B cell (primary cell): ENCODE results near the gene ACSS1. TPM values are rescaled to one million over a fixed set of nuclear protein-coding genes. Genes with fewer than 3 reads are reported as not detected.

Experiments
- ATAC-seq: fragments of 200-7000 bp; cut with Tn5 transposase; one replicate; pipeline ENCODE4 v1.10.0; 2021; ENCODE audit warnings: low read depth, mild to moderate bottlenecking, moderate number of reproducible peaks, moderate library complexity
- CTCF ChIA-PET: fragments of 350-600 bp; sonication (Branson Sonifier 250); formaldehyde crosslinking; loops from one replicate; lab custom pipeline; 2021; ENCODE audit warnings: antibody characterized with exemption, inconsistent platforms; lab: Charles Lee
- POLR2A ChIA-PET: fragments of 350-600 bp; sonication (Branson Sonifier 250); formaldehyde crosslinking; loops from one replicate; lab custom pipeline; 2021; ENCODE audit warnings: antibody characterized with exemption; lab: Charles Lee
- DNase-seq: peaks from one replicate; pipeline ENCODE4 v3.0.0; 2013
- H2AFZ ChIP-seq: 2 replicates; pipeline ENCODE4 v1.6.1; 2012; ENCODE audit warnings: mild to moderate bottlenecking, low read depth, low read length; ENCODE audit not compliant: insufficient read depth, poor library complexity, severe bottlenecking
- H3K27ac ChIP-seq, 2 donors: 1 replicate in 1 of 2; 2 replicates in 1 of 2; pipeline ENCODE4 v1.5.1; 2012 to 2013; ENCODE audit warnings: low read length in 2 of 2, mild to moderate bottlenecking in 2 of 2, moderate library complexity in 1 of 2
- H3K27me3 ChIP-seq, 4 experiments: fragments of 200-600 bp in 1 of 4; sonication (generic) in 1 of 4; replicated peaks in 1 of 4; 1 replicate in 2 of 4; 2 replicates in 2 of 4; pipeline versions ENCODE4 v1.6.1 to v1.7.0; 2013 to 2016; ENCODE audit warnings: low read length in 3 of 4, mild to moderate bottlenecking in 2 of 4, mixed read lengths in 1 of 4, moderate library complexity in 1 of 4; ENCODE audit not compliant: insufficient read depth in 4 of 4, control insufficient read depth in 3 of 4; ENCODE audit errors: control extremely low read depth in 1 of 4
- H3K36me3 ChIP-seq, 2 experiments: replicated peaks in 1 of 2; 1 replicate in 1 of 2; 2 replicates in 1 of 2; pipeline versions ENCODE4 v1.6.1 to v1.7.1; 2013; ENCODE audit warnings: low read length in 1 of 2; ENCODE audit not compliant: insufficient read depth in 2 of 2, control insufficient read depth in 1 of 2; ENCODE audit errors: control extremely low read depth in 1 of 2, extremely low read depth in 1 of 2
- H3K4me1 ChIP-seq, 2 donors: fragments of 200-600 bp in 1 of 2; sonication (generic) in 1 of 2; 1 replicate in 1 of 2; 2 replicates in 1 of 2; pipeline versions ENCODE4 v1.5.1 to v1.6.1; 2013 to 2017; ENCODE audit warnings: low read length in 2 of 2; ENCODE audit not compliant: control insufficient read depth in 2 of 2, insufficient read depth in 2 of 2
- H3K4me2 ChIP-seq: replicated peaks from 2 replicates; pipeline ENCODE3; 2012; ENCODE audit warnings: mild to moderate bottlenecking, low read depth, low read length; ENCODE audit not compliant: poor library complexity, severe bottlenecking
- H3K4me3 ChIP-seq, 5 experiments: fragments of 200-600 bp in 1 of 5; sonication (generic) in 1 of 5; 1 replicate in 3 of 5; 2 replicates in 2 of 5; pipeline versions ENCODE4 v1.5.1 to v1.7.0; 2011 to 2016; ENCODE audit warnings: low read length in 4 of 5, mild to moderate bottlenecking in 4 of 5, low read depth in 2 of 5, control low read depth in 1 of 5, moderate library complexity in 1 of 5; ENCODE audit not compliant: insufficient read depth in 1 of 5; ENCODE audit errors: control extremely low read depth in 1 of 5, extremely low read depth in 1 of 5
- H3K79me2 ChIP-seq: fragments of 200-600 bp; sonication (generic); one replicate; pipeline ENCODE4 v1.6.0; 2016; ENCODE audit warnings: low read length; ENCODE audit not compliant: control insufficient read depth, insufficient read depth
- H3K9ac ChIP-seq: fragments of 200-600 bp; sonication (generic); 2 replicates; pipeline ENCODE4 v1.6.1; 2017; ENCODE audit warnings: mild to moderate bottlenecking, low read length, moderate library complexity
- H3K9me3 ChIP-seq, 3 donors: one replicate each; pipeline versions ENCODE4 v1.6.1 to v1.7.1; 2013; ENCODE audit warnings: low read length in 2 of 3; ENCODE audit not compliant: control insufficient read depth in 2 of 3, insufficient read depth in 1 of 3; ENCODE audit errors: control extremely low read depth in 1 of 3
- H4K20me1 ChIP-seq: 2 replicates; pipeline ENCODE4 v1.6.0; 2012; ENCODE audit warnings: mild to moderate bottlenecking, low read length; ENCODE audit not compliant: insufficient read depth, control insufficient read depth, poor library complexity, severe bottlenecking
- H3K27ac Mint-ChIP-seq: one replicate; pipeline ENCODE4 v1.8.0; 2021; ENCODE audit warnings: mixed read lengths
- H3K27me3 Mint-ChIP-seq: one replicate; pipeline ENCODE4 v1.8.0; 2021; ENCODE audit warnings: mixed read lengths
- H3K4me1 Mint-ChIP-seq: one replicate; pipeline ENCODE4 v1.8.0; 2021; ENCODE audit warnings: mixed read lengths
- H3K4me3 Mint-ChIP-seq: one replicate; pipeline ENCODE4 v1.8.0; 2021; ENCODE audit warnings: mixed read lengths
- H3K9me3 Mint-ChIP-seq: one replicate; pipeline ENCODE4 v1.8.0; 2022; ENCODE audit warnings: mixed read lengths; ENCODE audit not compliant: insufficient read depth
- CTCF ChIP-seq: fragments of 200-600 bp; IDR thresholded peaks from one replicate; pipeline ENCODE4 v1.8.0; 2022; ENCODE audit warnings: antibody characterized with exemption, mild to moderate bottlenecking
- EZH2 ChIP-seq: IDR thresholded peaks from 2 replicates; pipeline ENCODE4 v1.6.1; 2012; ENCODE audit warnings: borderline replicate concordance, low read depth, mild to moderate bottlenecking, moderate library complexity, low read length; ENCODE audit not compliant: insufficient read depth, poor library complexity, severe bottlenecking
- WGBS: methylation state at CpG from one replicate; pipeline ENCODE4 v1.1.5; 2013; ENCODE audit warnings: missing lambda C conversion rate; ENCODE audit not compliant: insufficient coverage; 5-methylcytosine and 5-hydroxymethylcytosine counted together
- intact Hi-C: fragments of 100-400 bp; cut with micrococcal nuclease; formaldehyde crosslinking; loops from one replicate; pipeline ENCODE4 v1.10.0; 2022
- polyA plus RNA-seq: library from polyadenylated mRNA; depleted of rRNA; stranded (reverse); fragments of >200 nt; gene quantifications from 2 replicates; pipeline ENCODE4 v1.2.3, GENCODE V29; 2012
- total RNA-seq, 2 donors: library from RNA; stranded (reverse); fragments of 120-200 nt in 1 of 2; gene quantifications; 1 replicate in 1 of 2; 2 replicates in 1 of 2; pipeline versions ENCODE4 v1.2.3 to v1.2.4, GENCODE V29; 2013 to 2022

Gene ACSS1
- total and polyA plus RNA-seq, 2 donors (not counting 1 experiment from before 2014, with no cell fraction given): 82.7 to 95.5 TPM

- TF ChIP-seq EZH2: no peak
- peaks cover 44 to 48% of the 10 kb centered on the region in 2 donors for H3K4me1 ChIP-seq
- H3K27me3 ChIP-seq: no peaks in the 10 kb centered on the region
- no peak overlapping the region for H2AFZ ChIP-seq
- CTCF ChIA-PET: interaction anchor here (0.7 to 2.1 kb wide), 9 partner anchors 9 to 1707 kb away, joined by 3 to 9 read pairs (median 4); partner anchors contain the start of gene ACSS1
- peak overlapping the region; percentile 2 to 63 for H3K27ac ChIP-seq
- H3K4me2 ChIP-seq: peak overlapping the region; percentile 68
- no peaks in the 10 kb centered on the region for H3K9me3 Mint-ChIP-seq
- intact Hi-C loops: loop anchor here (5.0 kb wide), 1 partner anchor 161 kb away; the partner anchor contains the start of gene ENTPD6
- H3K4me3 ChIP-seq: peak overlapping the region in 3 of 5 experiments; percentile 13 to 44 (median 13)
- peaks cover 70% of the 10 kb centered on the region for H4K20me1 ChIP-seq
- 22% methylated on average over 2 of the region's 7 CpGs for WGBS
- POLR2A ChIA-PET: interaction anchor here (1.0 to 2.2 kb wide), 2 partner anchors 21 to 22 kb away, joined by 3 to 20 read pairs; partner anchors contain the start of gene ACSS1
- peak overlapping the region; percentile 91 for H3K27ac Mint-ChIP-seq
- no peaks in the 10 kb centered on the region for H3K9me3 ChIP-seq
- H3K36me3 ChIP-seq: peaks cover 0 to 39% of the 10 kb centered on the region in 2 experiments
- H3K4me1 Mint-ChIP-seq: peaks cover 52% of the 10 kb centered on the region
- H3K79me2 ChIP-seq: peaks cover 96% of the 10 kb centered on the region
- ATAC-seq: no peak
- DNase-seq: no peak
- H3K4me3 Mint-ChIP-seq: peak overlapping the region; percentile 77
- H3K27me3 Mint-ChIP-seq: no peaks in the 10 kb centered on the region
- H3K9ac ChIP-seq: peak overlapping the region; percentile 48
These were observed 21.5 kb downstream of the ACSS1 start for GRCh38 chr20:25036331-25036936.

GRCh38 chr20:25035921-25036320, 22.0 kb downstream of the ACSS1 start:
- H3K27me3 ChIP-seq: no peaks in the 10 kb centered on the region
- no peak for DNase-seq
- H3K36me3 ChIP-seq: peaks cover 0 to 40% of the 10 kb centered on the region in 2 experiments
- intact Hi-C loops: loop anchor here (5.0 kb wide), 1 partner anchor 161 kb away; the partner anchor contains the start of gene ENTPD6
- TF ChIP-seq CTCF (no peak), EZH2 (no peak)
- Mint-ChIP-seq H3K9me3 (no peaks in the 10 kb centered on the region), H3K4me3 (peak overlapping the region; percentile 77), H3K4me1 (peaks cover 52% of the 10 kb centered on the region), H3K27me3 (no peaks in the 10 kb centered on the region), H3K27ac (peak overlapping the region; percentile 91)
- H3K4me2 ChIP-seq: peak overlapping the region; percentile 68
- peak overlapping the region; percentile 48 for H3K9ac ChIP-seq
- H3K27ac ChIP-seq: peak overlapping the region; percentile 2 to 63
- ChIA-PET CTCF (interaction anchor here (0.7 to 1.8 kb wide), 7 partner anchors 10 to 1706 kb away, joined by 3 to 9 read pairs (median 4); partner anchors contain the start of gene ACSS1), POLR2A (interaction anchor here (1.0 kb wide), 1 partner anchor 22 kb away, joined by 3 read pairs; the partner anchor contains the start of gene ACSS1)
- H3K9me3 ChIP-seq: no peaks in the 10 kb centered on the region
- ATAC-seq: no peak
- WGBS: 0% methylated on average over 2 of the region's 4 CpGs
- no peak overlapping the region for H2AFZ ChIP-seq
- H4K20me1 ChIP-seq: peaks cover 72% of the 10 kb centered on the region
- H3K4me1 ChIP-seq: peaks cover 41 to 44% of the 10 kb centered on the region in 2 donors
- peak overlapping the region in 3 of 5 experiments; percentile 13 to 44 (median 13) for H3K4me3 ChIP-seq
- peaks cover 96% of the 10 kb centered on the region for H3K79me2 ChIP-seq
